ENCODE data around the gene RPS15. TPM values are rescaled to one million over a fixed set of nuclear protein-coding genes. Genes with fewer than 3 reads are reported as not detected.

The RPS15 gene
- total and polyA plus RNA-seq, 2 of the 13 experiments (the other 11 are each of a cell fraction or from before 2014, with no cell fraction given): 695 to 1,411 TPM

DNA sequence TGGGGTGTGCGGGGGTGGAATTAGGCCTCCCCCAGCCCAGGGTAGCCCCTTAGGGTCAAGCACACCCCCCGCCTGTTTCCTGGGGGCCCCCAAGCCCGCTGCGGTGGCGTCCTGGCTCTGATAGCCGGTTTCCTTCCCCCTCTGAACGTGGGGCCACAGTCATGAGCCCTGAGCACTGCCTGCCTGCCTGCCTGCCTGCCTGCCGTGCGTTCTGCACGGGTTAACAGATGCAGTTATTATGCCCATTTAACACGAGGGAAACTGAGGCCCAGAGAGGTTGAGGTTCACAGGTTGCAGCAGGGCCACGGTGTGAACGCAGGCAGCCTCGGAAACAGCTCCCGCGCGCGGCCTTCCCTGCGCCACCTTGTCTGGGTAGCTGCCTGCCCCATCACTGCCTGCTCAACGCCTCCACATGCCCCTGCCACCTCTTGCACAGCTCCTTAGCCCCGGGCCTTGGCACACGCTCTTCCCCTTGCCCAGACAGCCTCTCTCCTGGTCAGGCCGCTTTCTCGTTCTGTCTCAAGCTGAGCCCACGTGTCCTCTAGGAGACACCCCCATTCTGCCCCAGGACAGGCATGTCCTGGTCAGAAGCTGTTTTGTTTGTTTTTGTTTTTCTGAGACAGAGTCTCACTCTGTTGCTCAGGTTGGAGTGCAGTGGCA, 35.7 kb upstream of the RPS15 start (continued):
- no peak for TF ChIP-seq ZSCAN30 (CRISPR knock-in tag; IDR thresholded peaks at IDR 0.05)
- TF ChIP-seq ISX (CRISPR knock-in tag; conservative IDR thresholded peaks at IDR 0.05): no peak
- TF ChIP-seq ZNF577 (CRISPR knock-in tag; IDR thresholded peaks at IDR 0.05; ENCODE audit: borderline replicate concordance, low read depth): no peak
- no peak for TF ChIP-seq MIER3 (CRISPR knock-in tag; IDR thresholded peaks at IDR 0.05; ENCODE audit: borderline replicate concordance)
- no peak for TF ChIP-seq ZNF441 (CRISPR knock-in tag; IDR thresholded peaks at IDR 0.05; ENCODE audit: borderline replicate concordance)
- TF ChIP-seq, protein P1, sequence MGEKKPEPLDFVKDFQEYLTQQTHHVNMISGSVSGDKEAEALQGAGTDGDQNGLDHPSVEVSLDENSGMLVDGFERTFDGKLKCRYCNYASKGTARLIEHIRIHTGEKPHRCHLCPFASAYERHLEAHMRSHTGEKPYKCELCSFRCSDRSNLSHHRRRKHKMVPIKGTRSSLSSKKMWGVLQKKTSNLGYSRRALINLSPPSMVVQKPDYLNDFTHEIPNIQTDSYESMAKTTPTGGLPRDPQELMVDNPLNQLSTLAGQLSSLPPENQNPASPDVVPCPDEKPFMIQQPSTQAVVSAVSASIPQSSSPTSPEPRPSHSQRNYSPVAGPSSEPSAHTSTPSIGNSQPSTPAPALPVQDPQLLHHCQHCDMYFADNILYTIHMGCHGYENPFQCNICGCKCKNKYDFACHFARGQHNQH (CRISPR knock-in tag; IDR thresholded peaks at IDR 0.05): no peak
- TF ChIP-seq, protein P2, sequence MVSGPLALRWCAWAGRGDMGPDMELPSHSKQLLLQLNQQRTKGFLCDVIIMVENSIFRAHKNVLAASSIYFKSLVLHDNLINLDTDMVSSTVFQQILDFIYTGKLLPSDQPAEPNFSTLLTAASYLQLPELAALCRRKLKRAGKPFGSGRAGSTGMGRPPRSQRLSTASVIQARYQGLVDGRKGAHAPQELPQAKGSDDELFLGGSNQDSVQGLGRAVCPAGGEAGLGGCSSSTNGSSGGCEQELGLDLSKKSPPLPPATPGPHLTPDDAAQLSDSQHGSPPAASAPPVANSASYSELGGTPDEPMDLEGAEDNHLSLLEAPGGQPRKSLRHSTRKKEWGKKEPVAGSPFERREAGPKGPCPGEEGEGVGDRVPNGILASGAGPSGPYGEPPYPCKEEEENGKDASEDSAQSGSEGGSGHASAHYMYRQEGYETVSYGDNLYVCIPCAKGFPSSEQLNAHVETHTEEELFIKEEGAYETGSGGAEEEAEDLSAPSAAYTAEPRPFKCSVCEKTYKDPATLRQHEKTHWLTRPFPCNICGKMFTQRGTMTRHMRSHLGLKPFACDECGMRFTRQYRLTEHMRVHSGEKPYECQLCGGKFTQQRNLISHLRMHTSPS (CRISPR knock-in tag; IDR thresholded peaks at IDR 0.05; ENCODE audit: low read depth): 0 out of 2 replicates have a peak, but pooled peaks have one; percentile 16
- no peak for TF ChIP-seq ZFAT (CRISPR knock-in tag; conservative IDR thresholded peaks at IDR 0.05)
- TF ChIP-seq, protein P3, sequence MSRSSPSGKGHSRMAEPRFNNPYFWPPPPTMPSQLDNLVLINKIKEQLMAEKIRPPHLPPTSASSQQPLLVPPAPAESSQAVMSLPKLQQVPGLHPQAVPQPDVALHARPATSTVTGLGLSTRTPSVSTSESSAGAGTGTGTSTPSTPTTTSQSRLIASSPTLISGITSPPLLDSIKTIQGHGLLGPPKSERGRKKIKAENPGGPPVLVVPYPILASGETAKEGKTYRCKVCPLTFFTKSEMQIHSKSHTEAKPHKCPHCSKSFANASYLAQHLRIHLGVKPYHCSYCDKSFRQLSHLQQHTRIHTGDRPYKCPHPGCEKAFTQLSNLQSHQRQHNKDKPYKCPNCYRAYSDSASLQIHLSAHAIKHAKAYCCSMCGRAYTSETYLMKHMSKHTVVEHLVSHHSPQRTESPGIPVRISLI (CRISPR knock-in tag; IDR thresholded peaks at IDR 0.05; ENCODE audit: borderline replicate concordance): no peak
- TF ChIP-seq ZNF841 (CRISPR knock-in tag; IDR thresholded peaks at IDR 0.05; ENCODE audit: borderline replicate concordance): no peak
- TF ChIP-seq ZNF782 (CRISPR knock-in tag; IDR thresholded peaks at IDR 0.05; ENCODE audit: borderline replicate concordance): no peak
- no peak for TF ChIP-seq ZBTB42 (CRISPR knock-in tag; IDR thresholded peaks at IDR 0.05)
- TF ChIP-seq CCDC6 (CRISPR knock-in tag; IDR thresholded peaks at IDR 0.05): no peak
- no peak for TF ChIP-seq ZNF572 (CRISPR knock-in tag; IDR thresholded peaks at IDR 0.05)
- no peak for TF ChIP-seq ARID2 (CRISPR knock-in tag; IDR thresholded peaks at IDR 0.05; ENCODE audit: borderline replicate concordance)
- TF ChIP-seq TBL1XR1 (IDR thresholded peaks at IDR 0.05; ENCODE audit: borderline replicate concordance, low read length, partially characterized antibody): no peak
- TF ChIP-seq, protein P4, sequence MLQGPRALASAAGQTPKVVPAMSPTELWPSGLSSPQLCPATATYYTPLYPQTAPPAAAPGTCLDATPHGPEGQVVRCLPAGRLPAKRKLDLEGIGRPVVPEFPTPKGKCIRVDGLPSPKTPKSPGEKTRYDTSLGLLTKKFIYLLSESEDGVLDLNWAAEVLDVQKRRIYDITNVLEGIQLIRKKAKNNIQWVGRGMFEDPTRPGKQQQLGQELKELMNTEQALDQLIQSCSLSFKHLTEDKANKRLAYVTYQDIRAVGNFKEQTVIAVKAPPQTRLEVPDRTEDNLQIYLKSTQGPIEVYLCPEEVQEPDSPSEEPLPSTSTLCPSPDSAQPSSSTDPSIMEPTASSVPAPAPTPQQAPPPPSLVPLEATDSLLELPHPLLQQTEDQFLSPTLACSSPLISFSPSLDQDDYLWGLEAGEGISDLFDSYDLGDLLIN (CRISPR knock-in tag; IDR thresholded peaks at IDR 0.05; ENCODE audit: borderline replicate concordance): no peak
- TF ChIP-seq ZNF232 (CRISPR knock-in tag; IDR thresholded peaks at IDR 0.05; ENCODE audit: borderline replicate concordance): no peak
- no peak for TF ChIP-seq MTA1 (CRISPR knock-in tag; IDR thresholded peaks at IDR 0.05; ENCODE audit: borderline replicate concordance)
- TF ChIP-seq, protein P5, sequence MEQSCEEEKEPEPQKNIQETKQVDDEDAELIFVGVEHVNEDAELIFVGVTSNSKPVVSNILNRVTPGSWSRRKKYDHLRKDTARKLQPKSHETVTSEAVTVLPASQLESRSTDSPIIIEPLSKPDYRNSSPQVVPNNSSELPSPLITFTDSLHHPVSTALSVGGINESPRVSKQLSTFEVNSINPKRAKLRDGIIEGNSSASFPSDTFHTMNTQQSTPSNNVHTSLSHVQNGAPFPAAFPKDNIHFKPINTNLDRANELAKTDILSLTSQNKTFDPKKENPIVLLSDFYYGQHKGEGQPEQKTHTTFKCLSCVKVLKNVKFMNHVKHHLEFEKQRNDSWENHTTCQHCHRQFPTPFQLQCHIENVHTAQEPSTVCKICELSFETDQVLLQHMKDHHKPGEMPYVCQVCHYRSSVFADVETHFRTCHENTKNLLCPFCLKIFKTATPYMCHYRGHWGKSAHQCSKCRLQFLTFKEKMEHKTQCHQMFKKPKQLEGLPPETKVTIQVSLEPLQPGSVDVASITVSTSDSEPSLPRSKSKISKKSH (CRISPR knock-in tag; IDR thresholded peaks at IDR 0.05; ENCODE audit: borderline replicate concordance): no peak
- TF ChIP-seq FOXA1 (IDR thresholded peaks at IDR 0.05): no peak
- TF ChIP-seq FOXA1 (CRISPR knock-in tag; IDR thresholded peaks at IDR 0.05): no peak
- TF ChIP-seq ZNF792 (CRISPR knock-in tag; IDR thresholded peaks at IDR 0.05): no peak
- no peak for TF ChIP-seq RFX5 (IDR thresholded peaks at IDR 0.05; ENCODE audit: low read depth, low read length)
